ENCODE data around the gene FAM98A. TPM values are rescaled to one million over a fixed set of nuclear protein-coding genes. Genes with fewer than 3 reads are reported as not detected.

FAM98A gene
- total RNA-seq, 1 donor from 2014 or later, result 16.0 TPM

- no peak for DNase-seq (ENCODE audit: low read depth in 2 of 2)
Observed at GRCh38 chr2:33597026-33597425, 2.1 kb downstream of the FAM98A start.

- DNase-seq (ENCODE audit: low read depth in 2 of 2), result no peak
Observed at GRCh38 chr2:33595385-33595784, 3.7 kb downstream of the FAM98A start.

GRCh38 chr2:33589444-33589843 is 9.7 kb downstream of the FAM98A start:
- peak; percentile 30 to 41 for DNase-seq (ENCODE audit: low read depth in 2 of 2)

GRCh38 chr2:33588232-33588631 is 10.9 kb downstream of the FAM98A start:
- DNase-seq (ENCODE audit: low read depth in 2 of 2), result no peak

GRCh38 chr2:33586766-33587165 is 12.3 kb downstream of the FAM98A start:
- DNase-seq (ENCODE audit: low read depth in 2 of 2), result no peak

- DNase-seq (ENCODE audit: low read depth in 2 of 2), result peak; percentile 37 to 60
Observed at GRCh38 chr2:33583194-33583938, 15.7 kb downstream of the FAM98A start.

GRCh38 chr2:33581872-33582271 is 17.2 kb downstream of the FAM98A start:
- no peak for DNase-seq (ENCODE audit: low read depth in 2 of 2)

GRCh38 chr2:33579227-33579626 is 19.9 kb downstream of the FAM98A start:
- DNase-seq (ENCODE audit: low read depth in 2 of 2), result no peak

- no peak for DNase-seq (ENCODE audit: low read depth in 2 of 2)
Observed at GRCh38 chr2:33577668-33578067, 21.4 kb downstream of the FAM98A start.

- no peak for DNase-seq (ENCODE audit: low read depth in 2 of 2)
Observed at GRCh38 chr2:33577084-33577483, 22.0 kb downstream of the FAM98A start.

- no peak for DNase-seq (ENCODE audit: low read depth in 2 of 2)
Observed at GRCh38 chr2:33573657-33574056, 25.4 kb downstream of the FAM98A start.

GRCh38 chr2:33570681-33571080 is 28.4 kb downstream of the FAM98A start:
- DNase-seq (ENCODE audit: low read depth in 2 of 2), result no peak

- DNase-seq (ENCODE audit: low read depth in 2 of 2), result no peak
Observed at GRCh38 chr2:33561872-33562271, 37.2 kb downstream of the FAM98A start.

- DNase-seq (ENCODE audit: low read depth in 2 of 2), result no peak
Observed at GRCh38 chr2:33560017-33560416, 39.1 kb downstream of the FAM98A start.

GRCh38 chr2:33559328-33559727 is 39.8 kb downstream of the FAM98A start:
- no peak for DNase-seq (ENCODE audit: low read depth in 2 of 2)

- no peak for DNase-seq (ENCODE audit: low read depth in 2 of 2)
Observed at GRCh38 chr2:33555681-33556080, 43.4 kb downstream of the FAM98A start.

GRCh38 chr2:33552758-33553461 is 46.2 kb downstream of the FAM98A start:
- peak; percentile 52 to 75 for DNase-seq (ENCODE audit: low read depth in 2 of 2)

- DNase-seq (ENCODE audit: low read depth in 2 of 2), result no peak
Observed at GRCh38 chr2:33550206-33550605, 48.9 kb downstream of the FAM98A start.

GRCh38 chr2:33541243-33541642 is 57.9 kb downstream of the FAM98A start:
- no peak for DNase-seq (ENCODE audit: low read depth in 2 of 2)

- DNase-seq (ENCODE audit: low read depth in 2 of 2), result no peak
Observed at GRCh38 chr2:33535421-33535820, 63.7 kb downstream of the FAM98A start.
